Activated naive CD4-positive, alpha-beta T cell (primary cell): ENCODE data around the gene JAGN1.
"Not testable (repeated sequence)": the region's sequence is repeated elsewhere in the genome, so short reads cannot be mapped to it uniquely, and the experiment has no call there.

Experiments
- DNase-seq, 4 experiments: peaks; one replicate each; lab custom pipeline; 2025; lab: John Stamatoyannopoulos, UW

Gene JAGN1

GRCh38 chr3:9867106-9867505 lies 23.3 kb upstream of the JAGN1 start:
- DNase-seq = no peak

DNA sequence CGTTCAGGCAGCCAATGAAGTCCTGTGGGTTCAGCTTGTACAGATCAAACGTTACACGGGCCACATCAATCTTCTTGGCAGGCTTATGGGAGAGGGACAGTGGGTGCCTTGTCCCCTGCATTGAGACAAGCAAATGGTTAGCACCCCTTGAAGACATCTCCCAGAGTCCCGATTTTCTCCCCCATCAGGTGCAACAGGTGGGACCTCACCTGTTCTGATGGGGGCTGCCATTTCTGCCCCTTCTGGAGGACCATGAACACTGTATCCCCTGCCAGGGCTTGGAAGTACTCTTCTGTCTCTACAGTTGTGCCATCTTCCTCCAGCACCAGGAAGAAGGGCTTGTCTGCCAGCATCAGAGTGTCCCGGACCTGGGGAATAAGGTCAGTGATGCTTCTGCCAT lies 20.5 kb upstream of the JAGN1 start:
- no peak for DNase-seq

- DNase-seq = no peak
Measured at GRCh38 chr3:9870978-9871377, 19.4 kb upstream of the JAGN1 start.

- not testable (repeated sequence) for DNase-seq
Measured at GRCh38 chr3:9872067-9872466, 18.3 kb upstream of the JAGN1 start.

- DNase-seq = no peak
Measured at GRCh38 chr3:9875448-9875847, 15.0 kb upstream of the JAGN1 start.

- DNase-seq = not testable (repeated sequence)
Measured at GRCh38 chr3:9876255-9876654, 14.2 kb upstream of the JAGN1 start.

GRCh38 chr3:9876991-9877390 lies 13.4 kb upstream of the JAGN1 start:
- no peak for DNase-seq

DNA sequence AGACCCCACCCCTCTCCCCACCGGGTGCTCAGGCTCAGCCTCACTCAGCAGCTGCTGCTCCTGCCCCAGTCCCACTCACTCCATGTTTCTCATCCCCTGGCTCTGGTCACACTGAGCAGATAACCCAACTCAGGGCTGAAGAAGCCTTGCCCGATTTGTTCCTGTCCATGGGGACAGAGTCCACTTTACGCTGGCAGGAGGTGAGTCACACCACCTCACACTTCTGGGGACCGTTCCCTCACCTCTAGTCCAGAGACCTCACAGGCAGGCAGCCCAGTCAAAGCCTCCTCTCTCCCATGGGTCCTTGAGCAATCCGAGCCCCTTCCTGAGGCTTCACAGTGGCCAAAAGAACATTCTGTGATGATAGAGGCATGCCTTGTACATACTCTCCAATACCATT lies 11.7 kb upstream of the JAGN1 start:
- DNase-seq = no peak

DNA sequence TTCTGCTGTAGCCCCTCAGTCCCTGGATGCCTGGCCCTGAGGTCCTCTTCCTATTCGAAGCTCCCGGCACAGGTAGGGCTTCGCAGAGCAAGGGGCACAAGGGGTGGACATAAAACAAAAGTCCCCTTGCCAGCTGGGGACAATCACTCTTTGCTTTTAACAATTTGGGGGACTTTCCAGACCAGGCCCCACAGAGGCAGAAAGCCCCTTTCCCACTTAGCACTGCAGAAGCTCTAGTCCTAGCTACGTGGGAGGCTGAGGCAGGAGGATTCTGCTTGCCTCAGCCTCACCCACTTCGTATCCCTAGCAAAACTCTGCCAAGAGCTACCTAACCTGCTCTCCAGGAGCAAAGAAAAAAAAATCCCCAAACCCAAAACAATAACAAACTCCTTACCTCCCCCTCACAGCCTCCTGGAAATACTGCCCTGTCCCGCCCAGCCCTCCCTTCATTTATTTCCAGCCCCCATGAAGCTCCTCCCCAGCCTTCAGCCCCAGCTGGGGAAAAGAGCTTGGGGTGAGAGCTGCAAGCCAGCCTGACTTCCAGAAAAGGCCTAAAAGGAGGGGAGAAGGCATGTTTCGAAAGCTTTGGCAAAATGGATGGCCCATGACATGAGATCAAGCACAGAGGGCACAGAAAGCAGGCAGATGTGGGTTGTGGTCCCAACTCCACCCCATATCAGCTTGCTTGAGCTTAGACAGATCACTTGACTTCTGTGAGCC lies 10.4 kb upstream of the JAGN1 start, which contains the start of gene CIDEC:
Gene CIDEC (minus strand): TSS at position 424 of the 720 bp plus-strand sequence. CDS start 1,767 bp downstream, outside the sequence.
- DNase-seq = no peak

GRCh38 chr3:9881441-9881840 lies 9.0 kb upstream of the JAGN1 start:
- DNase-seq = no peak

GRCh38 chr3:9883706-9884554 lies 6.5 kb upstream of the JAGN1 start:
- no peak for DNase-seq

DNA sequence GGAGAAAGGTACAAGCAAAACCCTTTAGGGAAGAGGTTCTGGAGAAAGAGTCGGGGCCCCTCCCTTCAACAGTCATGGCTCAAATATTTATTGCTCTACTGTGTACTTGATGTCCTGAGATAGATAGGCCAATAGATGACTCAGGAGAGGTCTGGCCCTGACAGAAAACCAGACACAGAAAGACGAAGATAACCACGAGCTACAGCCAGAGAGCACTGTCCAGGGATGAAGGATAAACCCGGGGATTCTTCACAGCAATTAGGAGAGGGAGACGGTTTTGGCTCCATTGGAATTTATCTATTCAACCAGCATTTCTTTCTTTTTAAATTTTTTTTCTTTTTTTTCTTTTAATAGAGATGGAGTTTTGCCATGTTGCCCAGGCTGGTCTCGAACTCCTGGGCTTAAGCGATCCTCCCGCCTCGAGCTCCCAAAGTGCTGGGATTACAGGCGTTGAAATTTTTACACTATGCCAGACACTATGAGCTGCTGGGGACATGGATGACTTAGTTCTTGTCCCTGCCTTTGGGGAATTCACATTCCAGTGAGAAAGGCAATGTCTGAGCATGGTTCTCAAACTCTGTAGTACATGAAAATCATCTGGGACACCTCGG lies 5.8 kb upstream of the JAGN1 start:
- no peak for DNase-seq

GRCh38 chr3:9886328-9886727 lies 4.1 kb upstream of the JAGN1 start:
- DNase-seq = no peak

- DNase-seq = no peak
Measured at GRCh38 chr3:9887480-9887879, 2.9 kb upstream of the JAGN1 start.

DNA sequence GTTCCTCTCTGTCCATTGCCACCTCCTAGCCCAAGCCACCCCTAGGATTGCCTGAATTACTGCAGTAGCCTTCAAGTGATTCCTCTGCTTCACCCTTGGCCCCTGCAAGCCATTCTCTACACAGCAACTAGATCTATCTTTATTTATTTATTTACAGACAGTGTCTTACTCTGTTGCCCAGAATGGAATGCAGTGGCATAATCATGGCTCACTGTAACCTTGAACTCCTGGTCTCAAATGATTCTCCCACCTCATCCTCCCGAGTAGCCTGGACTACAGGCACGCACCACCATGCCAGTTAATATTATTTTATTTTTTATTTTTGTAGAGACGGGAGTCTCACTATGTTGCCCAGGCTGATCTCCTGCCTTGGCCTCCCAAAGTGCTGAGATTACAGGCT lies 1.9 kb upstream of the JAGN1 start:
- DNase-seq = no peak

DNA sequence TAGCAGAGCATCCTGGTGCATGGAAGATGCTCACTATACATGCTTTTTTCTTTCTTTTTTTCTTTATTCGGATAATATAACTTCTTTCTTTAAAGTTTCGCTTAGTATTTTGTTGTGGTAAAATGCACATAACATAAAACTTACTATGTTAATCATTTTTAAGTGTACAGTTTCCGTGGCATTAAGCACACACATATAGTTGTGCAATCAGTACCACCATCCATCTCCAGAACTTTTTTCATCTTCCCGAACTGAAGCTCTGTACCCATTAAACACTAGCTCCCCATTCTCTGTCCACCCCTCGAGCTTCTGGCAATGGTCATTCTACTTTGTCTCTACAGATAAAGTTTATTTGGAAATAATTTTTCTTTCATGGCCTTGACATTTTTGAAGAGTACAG lies 1.0 kb upstream of the JAGN1 start:
- DNase-seq = no peak

DNA sequence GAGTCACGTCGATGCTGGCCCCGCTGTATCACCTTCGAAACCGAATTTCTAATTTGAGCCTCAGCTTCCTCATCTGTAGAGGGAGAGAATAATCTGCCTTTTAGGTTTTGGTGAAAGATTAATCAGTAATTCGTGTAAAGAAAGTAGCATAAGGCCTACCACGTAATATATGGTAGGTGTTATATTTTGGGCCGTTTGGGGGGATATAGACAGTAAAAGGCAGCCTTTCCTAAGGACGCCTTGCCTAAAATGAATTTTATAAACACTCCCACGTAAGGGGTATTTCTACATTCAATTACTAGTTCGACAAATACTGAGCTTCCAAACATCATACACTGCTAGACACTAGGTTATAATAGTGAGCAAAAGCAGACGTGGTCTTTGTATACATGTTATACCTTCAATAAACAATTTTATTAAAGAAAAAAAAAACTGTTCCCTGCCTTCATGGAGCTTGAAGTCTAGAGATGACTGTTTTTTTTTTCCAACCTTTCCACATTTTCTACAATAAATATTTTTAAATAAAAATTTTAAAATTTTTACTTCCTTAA lies 737 bp downstream of the JAGN1 start:
- DNase-seq = no peak

- DNase-seq = no peak
Measured at GRCh38 chr3:9893739-9894138, 3.3 kb downstream of the JAGN1 start.

- DNase-seq = not testable (repeated sequence)
Measured at GRCh38 chr3:9895715-9896114, 5.3 kb downstream of the JAGN1 start.

DNA sequence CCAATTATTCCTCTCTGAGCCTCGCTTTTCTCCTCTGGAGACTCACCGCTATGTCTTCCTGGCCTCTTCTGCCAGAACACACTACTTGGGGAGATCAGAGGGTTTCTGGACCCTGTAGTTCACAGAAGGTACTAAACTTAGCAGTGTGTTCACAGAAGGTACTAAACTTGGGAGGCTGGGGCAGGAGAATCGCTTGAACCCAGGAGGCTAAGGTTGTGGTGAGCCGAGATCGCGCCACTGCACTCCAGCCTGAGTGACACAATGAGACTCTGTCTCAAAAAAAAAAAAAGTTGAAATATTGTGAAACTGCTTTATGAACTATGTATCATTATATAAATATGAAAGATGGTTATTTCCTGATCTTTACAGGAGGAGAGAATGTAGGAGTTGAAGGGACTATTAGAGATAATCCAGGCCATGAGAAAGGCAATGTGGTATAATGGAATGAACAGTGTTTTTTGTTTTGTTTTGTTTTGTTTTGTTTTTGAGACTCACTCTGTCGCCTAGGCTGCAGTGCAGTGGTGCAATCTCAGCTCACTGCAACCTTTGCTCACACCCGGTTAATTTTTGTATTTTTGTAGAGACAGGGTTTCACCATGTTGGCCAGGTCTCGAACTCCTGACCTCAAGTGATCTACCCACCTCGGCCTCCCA lies 6.5 kb downstream of the JAGN1 start:
- DNase-seq = not testable (repeated sequence)

DNA sequence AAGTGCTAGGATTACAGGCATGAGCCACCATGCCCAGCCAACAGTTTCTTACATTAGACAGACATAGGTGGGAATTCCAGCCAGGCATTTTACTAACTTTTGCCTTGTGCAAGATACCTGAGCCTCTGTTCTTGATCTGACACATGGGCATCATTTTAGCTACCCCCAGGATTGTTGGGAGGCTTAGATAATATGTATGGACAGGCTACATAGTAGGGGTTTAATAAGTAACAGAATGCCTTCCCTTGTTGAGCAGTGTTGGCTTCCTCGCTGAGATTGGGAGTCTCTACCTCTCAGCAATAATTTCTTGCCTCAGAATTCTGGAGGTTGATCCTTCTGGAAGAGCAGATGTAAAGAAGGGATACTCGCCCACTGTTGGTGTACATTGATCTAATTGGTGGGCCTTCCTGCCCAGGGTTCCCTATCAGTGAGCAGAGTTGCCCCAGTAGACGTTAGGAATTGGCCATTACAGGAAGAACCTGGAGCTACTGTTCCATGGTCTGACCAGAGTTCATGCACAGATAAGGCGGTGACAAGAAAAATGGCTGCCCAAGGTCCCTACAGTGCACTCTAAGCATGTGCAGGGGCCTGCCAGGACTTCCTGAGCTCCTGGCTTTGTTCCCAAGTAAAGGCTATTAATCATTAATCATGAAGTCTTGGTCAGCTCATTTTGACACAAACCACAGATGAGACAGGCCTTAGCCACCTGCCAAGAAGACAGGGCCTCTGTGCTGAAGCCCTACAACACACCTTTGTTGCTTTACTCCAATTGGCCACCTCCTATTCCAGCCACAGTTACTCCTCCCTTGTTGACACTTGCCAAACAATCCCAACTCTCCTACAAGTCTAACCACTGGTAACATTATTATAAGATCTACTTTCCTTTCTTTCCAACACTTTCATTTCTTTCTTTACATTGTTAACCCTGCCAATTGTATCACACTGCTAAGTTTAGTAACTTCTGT lies 7.3 kb downstream of the JAGN1 start:
- DNase-seq = no peak
